IPS DF 19.7 (cell line): ENCODE data around the gene PXK.
"Not testable (repeated sequence)": the region's sequence is repeated elsewhere in the genome, so short reads cannot be mapped to it uniquely, and the experiment has no call there.

Source experiments
- DNase-seq: peaks from one replicate; pipeline ENCODE4 v3.0.0-alpha.2; 2013; ENCODE audit warnings: low read depth, low spot score

Gene PXK

GRCh38 chr3:58332575-58333188, at the start of gene PXK:
PXK (plus strand) TSS chr3:58332892; CDS start chr3:58332989, 97 bp downstream.
- DNase-seq, result no peak

GRCh38 chr3:58285334-58285733, 47.4 kb upstream of the PXK start:
- no peak for DNase-seq

- no peak for DNase-seq
These were observed 45.3 kb upstream of the PXK start for GRCh38 chr3:58287354-58287753.

GRCh38 chr3:58288011-58288728, 44.5 kb upstream of the PXK start:
- no peak for DNase-seq

GRCh38 chr3:58288964-58289613, 43.6 kb upstream of the PXK start:
- DNase-seq, result not testable (repeated sequence)

GRCh38 chr3:58290446-58290845, 42.2 kb upstream of the PXK start:
- DNase-seq, result not testable (repeated sequence)

GRCh38 chr3:58291671-58292338, 40.9 kb upstream of the PXK start:
- no peak for DNase-seq

- DNase-seq, result no peak
These were observed 39.8 kb upstream of the PXK start for GRCh38 chr3:58292866-58293265.

GRCh38 chr3:58293516-58293915, 39.2 kb upstream of the PXK start:
- no peak for DNase-seq

- DNase-seq, result no peak
These were observed 36.4 kb upstream of the PXK start for GRCh38 chr3:58296269-58296668.

GRCh38 chr3:58296843-58297242, 35.8 kb upstream of the PXK start:
- no peak for DNase-seq

- no peak for DNase-seq
These were observed 34.5 kb upstream of the PXK start for GRCh38 chr3:58298190-58298589.

GRCh38 chr3:58299075-58299474, 33.6 kb upstream of the PXK start:
- DNase-seq, result no peak

GRCh38 chr3:58299839-58300516, 32.7 kb upstream of the PXK start:
- DNase-seq, result no peak

- DNase-seq, result peak; percentile 79
These were observed 26.6 kb upstream of the PXK start, which contains the start of the genes HTD2 and RPP14 for GRCh38 chr3:58305882-58306711. HTD2 (plus strand) TSS chr3:58306520; CDS start chr3:58317614, 11,094 bp downstream. RPP14 (plus strand) TSS chr3:58306245; CDS start chr3:58310330, 4,085 bp downstream.

GRCh38 chr3:58307639-58308215, 25.0 kb upstream of the PXK start:
- DNase-seq, result no peak

GRCh38 chr3:58308728-58309127, 24.0 kb upstream of the PXK start:
- DNase-seq, result no peak

- DNase-seq, result no peak
These were observed 14.9 kb upstream of the PXK start for GRCh38 chr3:58317811-58318210.

- peak; percentile 40 for DNase-seq
These were observed 10.9 kb upstream of the PXK start for GRCh38 chr3:58321791-58322190.

GRCh38 chr3:58322793-58323192, 9.9 kb upstream of the PXK start:
- no peak for DNase-seq
